ENCODE measurements around the gene GPRASP1.

GPRASP1 gene, protein sequence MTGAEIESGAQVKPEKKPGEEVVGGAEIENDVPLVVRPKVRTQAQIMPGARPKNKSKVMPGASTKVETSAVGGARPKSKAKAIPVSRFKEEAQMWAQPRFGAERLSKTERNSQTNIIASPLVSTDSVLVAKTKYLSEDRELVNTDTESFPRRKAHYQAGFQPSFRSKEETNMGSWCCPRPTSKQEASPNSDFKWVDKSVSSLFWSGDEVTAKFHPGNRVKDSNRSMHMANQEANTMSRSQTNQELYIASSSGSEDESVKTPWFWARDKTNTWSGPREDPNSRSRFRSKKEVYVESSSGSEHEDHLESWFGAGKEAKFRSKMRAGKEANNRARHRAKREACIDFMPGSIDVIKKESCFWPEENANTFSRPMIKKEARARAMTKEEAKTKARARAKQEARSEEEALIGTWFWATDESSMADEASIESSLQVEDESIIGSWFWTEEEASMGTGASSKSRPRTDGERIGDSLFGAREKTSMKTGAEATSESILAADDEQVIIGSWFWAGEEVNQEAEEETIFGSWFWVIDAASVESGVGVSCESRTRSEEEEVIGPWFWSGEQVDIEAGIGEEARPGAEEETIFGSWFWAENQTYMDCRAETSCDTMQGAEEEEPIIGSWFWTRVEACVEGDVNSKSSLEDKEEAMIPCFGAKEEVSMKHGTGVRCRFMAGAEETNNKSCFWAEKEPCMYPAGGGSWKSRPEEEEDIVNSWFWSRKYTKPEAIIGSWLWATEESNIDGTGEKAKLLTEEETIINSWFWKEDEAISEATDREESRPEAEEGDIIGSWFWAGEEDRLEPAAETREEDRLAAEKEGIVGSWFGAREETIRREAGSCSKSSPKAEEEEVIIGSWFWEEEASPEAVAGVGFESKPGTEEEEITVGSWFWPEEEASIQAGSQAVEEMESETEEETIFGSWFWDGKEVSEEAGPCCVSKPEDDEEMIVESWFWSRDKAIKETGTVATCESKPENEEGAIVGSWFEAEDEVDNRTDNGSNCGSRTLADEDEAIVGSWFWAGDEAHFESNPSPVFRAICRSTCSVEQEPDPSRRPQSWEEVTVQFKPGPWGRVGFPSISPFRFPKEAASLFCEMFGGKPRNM (N-terminal part only)

DNA sequence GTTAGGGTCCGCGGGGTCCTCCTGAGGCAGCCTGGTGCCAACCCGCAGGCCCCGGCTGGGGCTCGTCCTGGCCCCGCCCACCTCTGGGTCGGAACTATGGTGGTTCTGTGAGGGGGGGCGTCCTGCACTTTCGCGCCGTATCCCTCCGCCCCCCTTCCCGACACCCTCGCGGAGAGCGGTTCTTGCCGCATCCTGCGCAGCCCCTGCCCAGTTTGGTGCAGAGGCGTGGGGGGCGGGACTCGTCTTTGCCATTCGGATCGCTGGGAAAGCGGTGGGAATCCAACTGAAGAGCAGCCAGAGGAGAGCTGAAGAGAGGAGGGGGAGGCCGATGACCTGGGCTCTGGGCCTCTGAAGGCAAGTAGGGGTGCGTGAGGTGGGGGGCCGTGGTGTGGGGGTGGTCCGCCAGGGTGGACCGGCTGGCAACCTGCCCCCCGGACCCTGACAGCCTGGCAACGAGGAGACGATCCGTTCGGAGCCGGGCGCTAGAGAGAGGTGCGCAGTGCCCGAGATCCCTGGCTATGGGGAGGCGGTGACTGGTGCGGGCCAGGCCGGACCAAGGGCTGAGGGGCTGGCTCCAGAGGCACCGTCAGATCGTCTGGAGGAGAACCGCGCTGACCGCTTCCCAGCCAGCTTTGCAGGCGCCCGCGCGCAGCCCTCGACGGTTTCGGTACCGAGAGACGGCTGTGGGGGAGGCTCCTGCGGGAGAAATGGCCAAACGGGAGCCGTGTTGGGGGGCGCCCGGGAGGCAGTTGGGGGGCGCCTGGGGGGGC, at the start of gene GPRASP1:
TSS of gene GPRASP1 (plus strand) at position 242 of the 770 bp plus-strand sequence. CDS start 2,431 bp downstream, outside the sequence.
- POLR2A ChIA-PET, result no interaction called here
- CTCF ChIA-PET, result interaction anchor here (1.0 kb wide), 1 partner anchor 108 kb away, joined by 4 read pairs; no protein-coding TSS in a partner anchor
- TF ChIP-seq, protein P1, sequence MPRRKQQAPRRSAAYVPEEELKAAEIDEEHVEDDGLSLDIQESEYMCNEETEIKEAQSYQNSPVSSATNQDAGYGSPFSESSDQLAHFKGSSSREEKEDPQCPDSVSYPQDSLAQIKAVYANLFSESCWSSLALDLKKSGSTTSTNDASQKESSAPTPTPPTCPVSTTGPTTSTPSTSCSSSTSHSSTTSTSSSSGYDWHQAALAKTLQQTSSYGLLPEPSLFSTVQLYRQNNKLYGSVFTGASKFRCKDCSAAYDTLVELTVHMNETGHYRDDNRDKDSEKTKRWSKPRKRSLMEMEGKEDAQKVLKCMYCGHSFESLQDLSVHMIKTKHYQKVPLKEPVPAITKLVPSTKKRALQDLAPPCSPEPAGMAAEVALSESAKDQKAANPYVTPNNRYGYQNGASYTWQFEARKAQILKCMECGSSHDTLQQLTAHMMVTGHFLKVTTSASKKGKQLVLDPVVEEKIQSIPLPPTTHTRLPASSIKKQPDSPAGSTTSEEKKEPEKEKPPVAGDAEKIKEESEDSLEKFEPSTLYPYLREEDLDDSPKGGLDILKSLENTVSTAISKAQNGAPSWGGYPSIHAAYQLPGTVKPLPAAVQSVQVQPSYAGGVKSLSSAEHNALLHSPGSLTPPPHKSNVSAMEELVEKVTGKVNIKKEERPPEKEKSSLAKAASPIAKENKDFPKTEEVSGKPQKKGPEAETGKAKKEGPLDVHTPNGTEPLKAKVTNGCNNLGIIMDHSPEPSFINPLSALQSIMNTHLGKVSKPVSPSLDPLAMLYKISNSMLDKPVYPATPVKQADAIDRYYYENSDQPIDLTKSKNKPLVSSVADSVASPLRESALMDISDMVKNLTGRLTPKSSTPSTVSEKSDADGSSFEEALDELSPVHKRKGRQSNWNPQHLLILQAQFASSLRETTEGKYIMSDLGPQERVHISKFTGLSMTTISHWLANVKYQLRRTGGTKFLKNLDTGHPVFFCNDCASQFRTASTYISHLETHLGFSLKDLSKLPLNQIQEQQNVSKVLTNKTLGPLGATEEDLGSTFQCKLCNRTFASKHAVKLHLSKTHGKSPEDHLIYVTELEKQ (tag by site-specific recombination; IDR thresholded peaks at IDR 0.05; ENCODE audit: borderline replicate concordance), result no peak
- TF ChIP-seq, protein P2, sequence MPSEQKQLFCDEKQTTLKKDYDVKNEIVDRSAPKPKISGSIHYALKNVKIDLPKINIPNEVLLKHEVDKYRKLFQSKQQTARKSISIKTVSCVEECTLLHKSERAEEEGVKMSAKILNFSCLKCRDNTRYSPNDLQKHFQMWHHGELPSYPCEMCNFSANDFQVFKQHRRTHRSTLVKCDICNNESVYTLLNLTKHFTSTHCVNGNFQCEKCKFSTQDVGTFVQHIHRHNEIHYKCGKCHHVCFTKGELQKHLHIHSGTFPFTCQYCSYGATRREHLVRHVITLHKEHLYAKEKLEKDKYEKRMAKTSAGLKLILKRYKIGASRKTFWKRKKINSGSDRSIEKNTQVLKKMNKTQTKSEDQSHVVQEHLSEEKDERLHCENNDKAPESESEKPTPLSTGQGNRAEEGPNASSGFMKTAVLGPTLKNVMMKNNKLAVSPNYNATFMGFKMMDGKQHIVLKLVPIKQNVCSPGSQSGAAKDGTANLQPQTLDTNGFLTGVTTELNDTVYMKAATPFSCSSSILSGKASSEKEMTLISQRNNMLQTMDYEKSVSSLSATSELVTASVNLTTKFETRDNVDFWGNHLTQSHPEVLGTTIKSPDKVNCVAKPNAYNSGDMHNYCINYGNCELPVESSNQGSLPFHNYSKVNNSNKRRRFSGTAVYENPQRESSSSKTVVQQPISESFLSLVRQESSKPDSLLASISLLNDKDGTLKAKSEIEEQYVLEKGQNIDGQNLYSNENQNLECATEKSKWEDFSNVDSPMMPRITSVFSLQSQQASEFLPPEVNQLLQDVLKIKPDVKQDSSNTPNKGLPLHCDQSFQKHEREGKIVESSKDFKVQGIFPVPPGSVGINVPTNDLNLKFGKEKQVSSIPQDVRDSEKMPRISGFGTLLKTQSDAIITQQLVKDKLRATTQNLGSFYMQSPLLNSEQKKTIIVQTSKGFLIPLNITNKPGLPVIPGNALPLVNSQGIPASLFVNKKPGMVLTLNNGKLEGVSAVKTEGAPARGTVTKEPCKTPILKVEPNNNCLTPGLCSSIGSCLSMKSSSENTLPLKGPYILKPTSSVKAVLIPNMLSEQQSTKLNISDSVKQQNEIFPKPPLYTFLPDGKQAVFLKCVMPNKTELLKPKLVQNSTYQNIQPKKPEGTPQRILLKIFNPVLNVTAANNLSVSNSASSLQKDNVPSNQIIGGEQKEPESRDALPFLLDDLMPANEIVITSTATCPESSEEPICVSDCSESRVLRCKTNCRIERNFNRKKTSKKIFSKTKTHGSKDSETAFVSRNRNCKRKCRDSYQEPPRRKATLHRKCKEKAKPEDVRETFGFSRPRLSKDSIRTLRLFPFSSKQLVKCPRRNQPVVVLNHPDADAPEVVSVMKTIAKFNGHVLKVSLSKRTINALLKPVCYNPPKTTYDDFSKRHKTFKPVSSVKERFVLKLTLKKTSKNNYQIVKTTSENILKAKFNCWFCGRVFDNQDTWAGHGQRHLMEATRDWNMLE (tag by site-specific recombination; conservative IDR thresholded peaks at IDR 0.05; ENCODE audit: low read depth), result no peak
- TF ChIP-seq, protein P3, sequence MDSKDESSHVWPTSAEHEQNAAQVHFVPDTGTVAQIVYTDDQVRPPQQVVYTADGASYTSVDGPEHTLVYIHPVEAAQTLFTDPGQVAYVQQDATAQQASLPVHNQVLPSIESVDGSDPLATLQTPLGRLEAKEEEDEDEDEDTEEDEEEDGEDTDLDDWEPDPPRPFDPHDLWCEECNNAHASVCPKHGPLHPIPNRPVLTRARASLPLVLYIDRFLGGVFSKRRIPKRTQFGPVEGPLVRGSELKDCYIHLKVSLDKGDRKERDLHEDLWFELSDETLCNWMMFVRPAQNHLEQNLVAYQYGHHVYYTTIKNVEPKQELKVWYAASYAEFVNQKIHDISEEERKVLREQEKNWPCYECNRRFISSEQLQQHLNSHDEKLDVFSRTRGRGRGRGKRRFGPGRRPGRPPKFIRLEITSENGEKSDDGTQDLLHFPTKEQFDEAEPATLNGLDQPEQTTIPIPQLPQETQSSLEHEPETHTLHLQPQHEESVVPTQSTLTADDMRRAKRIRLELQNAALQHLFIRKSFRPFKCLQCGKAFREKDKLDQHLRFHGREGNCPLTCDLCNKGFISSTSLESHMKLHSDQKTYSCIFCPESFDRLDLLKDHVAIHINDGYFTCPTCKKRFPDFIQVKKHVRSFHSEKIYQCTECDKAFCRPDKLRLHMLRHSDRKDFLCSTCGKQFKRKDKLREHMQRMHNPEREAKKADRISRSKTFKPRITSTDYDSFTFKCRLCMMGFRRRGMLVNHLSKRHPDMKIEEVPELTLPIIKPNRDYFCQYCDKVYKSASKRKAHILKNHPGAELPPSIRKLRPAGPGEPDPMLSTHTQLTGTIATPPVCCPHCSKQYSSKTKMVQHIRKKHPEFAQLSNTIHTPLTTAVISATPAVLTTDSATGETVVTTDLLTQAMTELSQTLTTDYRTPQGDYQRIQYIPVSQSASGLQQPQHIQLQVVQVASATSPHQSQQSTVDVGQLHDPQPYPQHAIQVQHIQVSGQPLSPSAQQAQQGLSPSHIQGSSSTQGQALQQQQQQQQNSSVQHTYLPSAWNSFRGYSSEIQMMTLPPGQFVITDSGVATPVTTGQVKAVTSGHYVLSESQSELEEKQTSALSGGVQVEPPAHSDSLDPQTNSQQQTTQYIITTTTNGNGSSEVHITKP (tag by site-specific recombination; IDR thresholded peaks at IDR 0.05), result peak; percentile 87
- TF ChIP-seq ZNF776 (tag by site-specific recombination; IDR thresholded peaks at IDR 0.05; ENCODE audit: borderline replicate concordance), result no peak
- no peak for TF ChIP-seq ZNF768 (tag by site-specific recombination; IDR thresholded peaks at IDR 0.05)
- TF ChIP-seq ZNF335 (tag by site-specific recombination; conservative IDR thresholded peaks at IDR 0.05), result 0 out of 2 replicates have a peak, but pooled peaks have one; percentile 18
- TF ChIP-seq SP3 (tag by site-specific recombination; IDR thresholded peaks at IDR 0.05), result peak; percentile 39
- no peak for TF ChIP-seq KLF10 (tag by site-specific recombination; IDR thresholded peaks at IDR 0.05)
- peak; percentile 18; the same call in 1 of the 2 replicates for TF ChIP-seq KLF1 (tag by site-specific recombination; IDR thresholded peaks at IDR 0.05)
- peak; percentile 31; the same call in 1 of the 2 replicates for TF ChIP-seq ZXDB (tag by site-specific recombination; IDR thresholded peaks at IDR 0.05)
- TF ChIP-seq ZNF670 (tag by site-specific recombination; IDR thresholded peaks at IDR 0.05; ENCODE audit: low read depth), result no peak
- TF ChIP-seq ZNF629 (tag by site-specific recombination; IDR thresholded peaks at IDR 0.05), result no peak
- TF ChIP-seq ZNF121 (tag by site-specific recombination; IDR thresholded peaks at IDR 0.05), result no peak
- TF ChIP-seq YY2 (tag by site-specific recombination; IDR thresholded peaks at IDR 0.05), result no peak
- TF ChIP-seq KLF9 (tag by site-specific recombination; IDR thresholded peaks at IDR 0.05; ENCODE audit: low read depth), result peak; percentile 26; the same call in 1 of the 2 replicates
- H3K4me1 ChIP-seq (ENCODE audit: control insufficient read depth, insufficient read depth, low read length), result no peaks in the 10 kb centered on the region
- peak within 1 kb of the TSS; percentile 38 for H3K4me3 ChIP-seq (ENCODE audit: low read depth, low read length)
- H3K27ac ChIP-seq (ENCODE audit: extremely low read depth, low read depth, low read length), result no peak within 1 kb of the TSS
- H3K36me3 ChIP-seq (ENCODE audit: control insufficient read depth in 2 of 2, insufficient read depth in 1 of 2, low read length in 2 of 2), result no peaks in the 10 kb centered on the region
- no peaks in the 10 kb centered on the region for H3K9me3 ChIP-seq (ENCODE audit: control insufficient read depth, insufficient read depth, low read depth, low read length)

Measured in HEK293 (cell line).